Mucosa of stomach (tissue), 1 donor: ENCODE results near the gene C2orf49.

Source experiments
- H3K27me3 ChIP-seq: one replicate; pipeline ENCODE4 v1.7.0; 2013; ENCODE audit warnings: mild to moderate bottlenecking, low read length; ENCODE audit not compliant: control insufficient read depth, insufficient read depth
- H3K36me3 ChIP-seq: one replicate; pipeline ENCODE4 v1.7.0; 2013; ENCODE audit warnings: low read length; ENCODE audit not compliant: control insufficient read depth, insufficient read depth
- H3K4me1 ChIP-seq: one replicate; pipeline ENCODE4 v1.7.0; 2013; ENCODE audit warnings: mild to moderate bottlenecking, low read length; ENCODE audit not compliant: control insufficient read depth, insufficient read depth
- H3K4me3 ChIP-seq: one replicate; pipeline ENCODE4 v1.7.0; 2013; ENCODE audit warnings: low read length
- H3K9ac ChIP-seq: one replicate; pipeline ENCODE4 v1.7.0; 2013; ENCODE audit warnings: mild to moderate bottlenecking, low read length, moderate library complexity
- H3K9me3 ChIP-seq: one replicate; pipeline ENCODE4 v1.7.0; 2013; ENCODE audit warnings: mild to moderate bottlenecking, low read length, moderate library complexity; ENCODE audit not compliant: control insufficient read depth
- donor health status: Pancreatic carcinoma.

The C2orf49 gene

GRCh38 chr2:105307146-105307545, 30.2 kb upstream of the C2orf49 start:
- Histone ChIP-seq H3K9me3 (no peaks in the 10 kb centered on the region), H3K4me3 (no peak overlapping the region), H3K36me3 (peaks cover 3% of the 10 kb centered on the region), H3K27me3 (no peaks in the 10 kb centered on the region), H3K9ac (no peak overlapping the region), H3K4me1 (no peaks in the 10 kb centered on the region)

DNA sequence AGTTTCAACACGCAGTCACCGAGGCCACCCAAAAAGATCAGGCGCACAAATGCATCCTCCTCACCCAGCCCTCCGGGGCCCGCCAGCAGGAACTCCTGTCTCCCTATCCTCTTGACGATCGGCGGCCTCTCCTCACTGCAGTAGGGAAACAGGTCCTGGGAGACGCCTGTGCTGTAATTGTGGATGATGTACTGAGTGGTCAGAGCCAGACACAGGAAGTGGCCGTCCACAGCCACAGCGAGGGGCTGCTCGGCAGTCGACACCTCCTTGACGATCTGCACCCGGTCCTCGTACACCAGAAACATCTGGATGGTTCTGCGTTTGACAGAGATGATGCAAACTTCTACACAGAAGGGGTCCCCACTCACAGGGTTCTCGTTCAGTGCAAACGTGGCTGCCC, 29.8 kb upstream of the C2orf49 start:
- Histone ChIP-seq H3K4me1 (no peaks in the 10 kb centered on the region), H3K4me3 (no peak overlapping the region), H3K9me3 (no peaks in the 10 kb centered on the region), H3K36me3 (peaks cover 3% of the 10 kb centered on the region), H3K27me3 (no peaks in the 10 kb centered on the region), H3K9ac (no peak overlapping the region)

DNA sequence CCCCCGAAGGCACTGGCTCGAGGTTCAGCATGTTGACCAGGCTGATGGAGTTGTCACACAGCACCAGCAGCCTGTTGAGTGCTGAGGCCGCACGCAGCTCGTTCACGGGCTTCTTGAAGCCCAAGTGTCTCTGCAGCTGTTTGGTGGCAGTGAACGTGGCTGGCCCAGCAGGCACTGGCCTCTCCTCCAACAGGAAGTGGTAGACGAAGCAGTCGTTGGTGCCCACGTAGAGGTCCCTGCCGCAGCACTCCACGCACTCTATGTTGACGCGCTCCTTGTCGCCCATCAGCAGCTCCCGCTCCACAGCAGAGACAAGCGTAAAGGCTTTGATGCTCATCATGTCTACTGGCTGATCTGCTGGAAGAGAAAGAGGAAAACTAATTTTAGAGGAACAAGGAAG, 29.4 kb upstream of the C2orf49 start:
- Histone ChIP-seq H3K27me3 (no peaks in the 10 kb centered on the region), H3K9ac (no peak overlapping the region), H3K36me3 (peaks cover 3% of the 10 kb centered on the region), H3K4me3 (no peak overlapping the region), H3K4me1 (no peaks in the 10 kb centered on the region), H3K9me3 (no peaks in the 10 kb centered on the region)

- Histone ChIP-seq H3K9ac (no peak overlapping the region), H3K4me1 (no peaks in the 10 kb centered on the region), H3K4me3 (no peak overlapping the region), H3K36me3 (peaks cover 3% of the 10 kb centered on the region), H3K9me3 (no peaks in the 10 kb centered on the region), H3K27me3 (no peaks in the 10 kb centered on the region)
Observed at GRCh38 chr2:105308382-105309146, 28.8 kb upstream of the C2orf49 start.

DNA sequence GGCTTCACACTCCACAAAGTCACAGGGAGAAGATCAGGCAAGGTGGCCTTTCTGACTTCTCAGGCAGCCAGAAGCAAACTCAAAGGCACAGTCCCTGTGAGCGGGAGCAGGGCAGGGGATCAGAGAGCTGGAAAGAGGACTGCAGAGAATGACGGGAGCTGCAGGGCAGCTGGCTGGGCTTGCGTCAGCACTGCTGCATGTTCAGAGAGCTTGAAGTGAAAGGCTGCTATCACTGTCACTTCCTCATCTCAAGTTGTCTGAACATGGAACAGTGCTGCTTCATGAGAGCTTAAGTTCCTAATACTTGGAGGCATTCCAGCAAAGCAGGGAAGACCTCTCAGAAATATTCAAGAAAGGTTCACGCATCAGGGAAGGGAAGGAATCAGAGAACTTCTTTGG, 28.2 kb upstream of the C2orf49 start:
- H3K4me3 ChIP-seq = no peak overlapping the region
- H3K27me3 ChIP-seq = no peaks in the 10 kb centered on the region
- H3K9me3 ChIP-seq = no peaks in the 10 kb centered on the region
- no peak overlapping the region for H3K9ac ChIP-seq
- peaks cover 3% of the 10 kb centered on the region for H3K36me3 ChIP-seq
- no peaks in the 10 kb centered on the region for H3K4me1 ChIP-seq

DNA sequence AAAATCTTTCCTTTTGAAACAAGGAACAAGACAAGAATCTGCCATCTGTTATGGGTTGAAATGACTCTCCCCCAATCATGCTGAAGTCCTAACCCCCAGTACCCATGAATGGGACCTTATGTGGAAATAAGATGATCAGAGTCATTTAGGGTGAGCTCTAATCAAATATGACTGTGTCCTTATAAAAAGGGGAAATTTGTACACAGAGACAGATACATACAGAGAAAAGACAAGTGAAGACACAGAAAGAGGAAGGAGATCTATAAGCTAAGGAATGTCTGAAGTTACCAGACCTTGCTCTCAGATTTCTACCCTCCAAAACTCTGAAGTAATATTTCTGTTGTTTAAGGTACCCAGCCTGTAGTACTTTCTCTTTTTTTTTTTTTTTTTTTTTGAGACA, 23.5 kb upstream of the C2orf49 start:
- Histone ChIP-seq H3K9ac (no peak overlapping the region), H3K4me3 (no peak overlapping the region), H3K4me1 (peaks cover 6% of the 10 kb centered on the region), H3K36me3 (no peaks in the 10 kb centered on the region), H3K27me3 (no peaks in the 10 kb centered on the region), H3K9me3 (no peaks in the 10 kb centered on the region)

GRCh38 chr2:105315314-105315713, 22.0 kb upstream of the C2orf49 start:
- Histone ChIP-seq H3K9me3 (no peaks in the 10 kb centered on the region), H3K27me3 (no peaks in the 10 kb centered on the region), H3K4me1 (peaks cover 10% of the 10 kb centered on the region), H3K36me3 (no peaks in the 10 kb centered on the region), H3K9ac (no peak overlapping the region), H3K4me3 (no peak overlapping the region)

- Histone ChIP-seq H3K9ac (no peak overlapping the region), H3K4me1 (peaks cover 11% of the 10 kb centered on the region), H3K36me3 (no peaks in the 10 kb centered on the region), H3K9me3 (no peaks in the 10 kb centered on the region), H3K27me3 (no peaks in the 10 kb centered on the region), H3K4me3 (no peak overlapping the region)
Observed at GRCh38 chr2:105317937-105318336, 19.4 kb upstream of the C2orf49 start.

GRCh38 chr2:105320651-105321215, 16.6 kb upstream of the C2orf49 start:
- Histone ChIP-seq H3K9me3 (no peaks in the 10 kb centered on the region), H3K9ac (no peak overlapping the region), H3K4me3 (no peak overlapping the region), H3K36me3 (no peaks in the 10 kb centered on the region), H3K4me1 (peaks cover 5% of the 10 kb centered on the region), H3K27me3 (no peaks in the 10 kb centered on the region)

DNA sequence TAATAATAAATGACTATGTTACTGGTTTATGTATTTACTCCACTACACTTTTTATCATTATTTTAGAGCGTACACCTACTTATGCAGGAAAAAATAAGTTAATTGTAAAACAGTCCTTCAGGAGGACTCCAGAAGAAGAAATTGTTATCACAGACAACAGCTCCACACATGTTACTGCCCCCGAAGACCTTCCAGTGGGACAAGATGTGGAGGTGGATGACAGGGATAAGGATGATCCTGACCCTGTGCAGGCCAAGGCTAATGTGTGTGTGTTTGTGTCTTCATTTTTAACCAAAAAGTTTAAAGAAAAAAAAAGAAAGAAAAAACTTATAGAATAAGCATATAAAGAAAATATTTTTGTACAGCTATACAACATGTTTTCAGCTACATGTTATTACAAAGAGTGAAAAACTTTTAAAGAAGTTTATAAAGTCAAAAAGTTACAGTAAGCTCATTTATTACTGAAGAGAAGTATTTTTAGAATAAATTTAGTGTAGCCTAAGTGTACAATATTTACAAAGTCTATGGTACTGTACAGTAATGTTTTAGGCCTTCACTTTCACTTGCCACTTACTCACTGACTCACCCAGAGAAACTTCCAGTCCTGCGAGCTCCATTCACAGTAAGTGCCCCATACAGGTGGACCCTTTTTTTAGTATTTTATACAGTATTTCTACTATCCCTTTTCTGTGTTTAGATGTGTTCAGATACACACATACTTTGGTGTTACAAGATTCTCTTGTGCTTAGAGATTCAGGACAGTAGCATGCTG, 15.3 kb upstream of the C2orf49 start:
- Histone ChIP-seq H3K4me3 (no peak overlapping the region), H3K9ac (no peak overlapping the region), H3K4me1 (peaks cover 5% of the 10 kb centered on the region), H3K36me3 (no peaks in the 10 kb centered on the region), H3K27me3 (no peaks in the 10 kb centered on the region), H3K9me3 (no peaks in the 10 kb centered on the region)

DNA sequence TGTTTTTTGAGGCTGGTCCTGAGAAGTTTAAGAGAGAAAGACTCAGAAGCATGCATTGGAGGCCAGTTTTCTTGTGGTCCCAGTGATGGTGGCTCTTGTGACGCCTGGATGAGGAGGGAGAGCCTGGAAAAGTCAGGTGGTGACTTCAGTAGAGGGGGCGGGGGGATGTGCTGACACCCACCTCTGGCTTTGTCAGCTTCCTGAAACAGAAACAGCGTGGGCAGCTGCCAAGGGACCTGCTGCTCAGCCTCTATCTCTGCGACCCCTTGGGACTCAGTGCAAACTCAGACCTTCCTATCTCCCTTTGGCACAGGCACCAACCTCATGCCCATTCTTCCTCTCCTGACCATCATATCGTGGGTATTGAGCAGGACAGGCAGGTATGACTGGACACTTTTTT, 14.2 kb upstream of the C2orf49 start:
- Histone ChIP-seq H3K9me3 (no peaks in the 10 kb centered on the region), H3K4me1 (peaks cover 9% of the 10 kb centered on the region), H3K36me3 (no peaks in the 10 kb centered on the region), H3K9ac (no peak overlapping the region), H3K27me3 (no peaks in the 10 kb centered on the region), H3K4me3 (no peak overlapping the region)

GRCh38 chr2:105324101-105324500, 13.2 kb upstream of the C2orf49 start:
- no peak overlapping the region for H3K9ac ChIP-seq
- no peaks in the 10 kb centered on the region for H3K9me3 ChIP-seq
- H3K27me3 ChIP-seq = no peaks in the 10 kb centered on the region
- no peaks in the 10 kb centered on the region for H3K36me3 ChIP-seq
- no peak overlapping the region for H3K4me3 ChIP-seq
- peaks cover 16% of the 10 kb centered on the region for H3K4me1 ChIP-seq
